GM18867 (cell line): ENCODE data around the gene POLE2.
A peak's percentile ranks its signal among the peaks of the same experiment; 100 is the strongest.
"Not testable (repeated sequence)": the region's sequence is repeated elsewhere in the genome, so short reads cannot be mapped to it uniquely, and the experiment has no call there.

Experiments
- ATAC-seq: cut with Tn5 transposase; IDR thresholded peaks from one replicate; pipeline ENCODE4 v1.9.1; 2021; ENCODE audit warnings: mild to moderate bottlenecking, moderate library complexity; ENCODE audit not compliant: unreplicated experiment

Gene POLE2

DNA sequence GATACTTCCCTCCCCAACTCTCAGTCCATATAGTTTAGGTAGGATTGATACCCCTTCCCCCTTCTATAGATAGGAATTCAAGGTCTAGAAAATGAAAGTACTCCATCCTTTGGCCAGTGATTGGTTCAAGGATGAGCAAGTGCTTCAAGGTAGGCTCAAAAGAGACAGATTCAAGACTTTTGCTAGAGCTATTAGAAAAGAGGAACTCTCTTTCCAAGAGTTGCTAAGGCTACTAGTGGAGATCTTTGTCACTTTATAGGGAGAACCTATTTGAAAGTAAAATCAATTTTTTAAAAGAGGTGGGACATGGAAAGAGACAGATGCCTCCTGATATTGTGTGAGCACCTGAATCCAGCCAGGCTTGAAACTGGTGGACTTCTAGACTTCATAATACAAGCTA, 17.5 kb downstream of the POLE2 start:
- no peak for ATAC-seq

DNA sequence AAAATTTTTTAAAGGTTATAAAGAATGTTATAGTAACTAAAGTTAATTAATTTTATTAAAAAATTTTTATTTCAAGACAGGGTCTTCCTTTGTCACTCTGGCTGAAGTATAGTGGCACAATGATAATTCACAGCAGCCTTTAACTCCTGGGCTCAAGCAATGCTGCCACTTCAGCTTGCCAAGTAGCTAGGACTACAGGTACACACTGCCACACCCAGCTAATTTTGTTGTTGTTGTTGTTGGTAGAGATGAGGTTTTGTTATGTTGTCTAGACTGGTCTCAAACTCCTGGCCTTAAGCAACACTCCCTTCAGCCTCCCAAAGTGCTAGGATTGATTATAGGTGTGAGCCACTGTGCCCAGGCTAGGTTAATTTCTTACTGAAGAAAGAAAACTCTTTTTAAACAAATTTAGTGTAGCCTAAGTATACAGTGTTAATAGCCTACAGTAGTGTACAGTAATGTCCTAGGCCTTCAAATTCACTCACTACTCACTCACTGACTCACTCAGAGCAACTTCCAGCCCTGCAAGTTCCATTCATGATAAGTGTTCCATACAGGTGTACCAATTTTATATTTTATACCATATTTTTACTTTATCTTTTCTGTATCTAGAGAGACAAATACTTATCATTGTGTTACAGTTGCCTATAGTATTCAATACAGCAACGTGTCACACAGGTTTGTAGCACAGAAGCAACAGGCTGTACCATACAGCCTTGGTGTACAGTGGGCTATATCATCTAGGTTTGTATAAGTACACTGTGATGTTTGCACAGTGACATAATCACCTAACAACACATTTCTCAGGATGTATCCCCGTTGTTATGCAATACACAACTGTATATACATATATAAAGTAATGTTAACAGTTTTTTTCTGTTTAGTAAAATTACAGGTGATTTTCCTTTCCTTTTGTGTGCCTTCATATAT, 28.2 kb downstream of the POLE2 start:
- no peak for ATAC-seq

DNA sequence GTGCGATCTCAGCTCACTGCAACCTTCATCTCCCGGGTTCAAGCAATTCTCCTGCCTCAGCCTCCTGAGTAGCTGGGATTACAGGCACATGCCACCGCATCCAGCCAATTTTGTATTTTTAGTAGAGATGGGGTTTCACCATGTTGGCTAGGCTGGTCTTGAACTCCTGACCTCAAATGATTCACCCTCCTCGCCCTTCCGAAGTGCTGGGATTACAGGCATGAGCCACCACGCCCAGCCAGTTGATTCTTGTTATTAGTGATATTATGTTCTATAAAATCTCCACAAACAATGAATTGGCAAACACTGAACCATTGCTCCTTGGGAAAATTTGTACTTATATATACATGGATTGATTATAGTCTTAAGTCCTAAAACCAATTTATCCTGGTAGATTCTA, 30.5 kb downstream of the POLE2 start:
- ATAC-seq = not testable (repeated sequence)

DNA sequence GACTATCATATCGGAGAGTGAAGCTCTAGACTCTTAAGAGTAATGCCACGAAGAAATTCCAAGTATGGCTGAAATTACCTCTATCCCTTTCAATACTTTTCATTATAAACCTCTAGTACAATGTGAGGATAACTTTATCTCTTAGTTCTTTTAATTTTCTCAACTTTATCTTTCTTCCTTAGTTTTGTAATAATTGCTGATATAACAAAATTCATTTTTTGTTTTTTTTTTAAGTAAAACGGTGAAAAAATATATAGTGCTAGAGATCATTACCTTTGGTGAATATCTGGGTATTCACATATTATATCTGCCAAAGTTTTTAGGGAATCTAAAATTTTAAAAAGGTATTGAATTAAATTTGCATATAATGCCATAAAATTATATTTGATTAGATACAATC, 33.5 kb downstream of the POLE2 start:
- no peak for ATAC-seq

DNA sequence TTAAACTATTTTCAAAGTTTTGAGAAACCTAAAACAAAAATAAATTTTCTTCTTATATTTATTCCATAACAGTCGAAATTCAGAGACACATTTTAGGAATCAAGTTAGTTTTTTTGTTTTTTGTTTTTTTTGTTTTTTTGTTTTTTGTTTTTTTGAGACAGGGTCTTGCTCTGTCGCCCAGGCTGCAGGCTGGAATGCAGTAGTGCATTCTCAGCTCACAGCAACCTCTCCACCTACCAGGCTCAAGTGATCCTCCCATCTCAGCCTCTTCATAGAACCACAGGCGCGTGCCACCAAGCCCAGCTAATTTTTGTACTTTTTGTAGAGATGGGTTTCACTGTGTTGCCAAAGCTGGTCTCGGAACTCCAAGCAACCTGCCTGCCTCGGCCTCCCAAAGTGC, 34.5 kb downstream of the POLE2 start:
- no peak for ATAC-seq

DNA sequence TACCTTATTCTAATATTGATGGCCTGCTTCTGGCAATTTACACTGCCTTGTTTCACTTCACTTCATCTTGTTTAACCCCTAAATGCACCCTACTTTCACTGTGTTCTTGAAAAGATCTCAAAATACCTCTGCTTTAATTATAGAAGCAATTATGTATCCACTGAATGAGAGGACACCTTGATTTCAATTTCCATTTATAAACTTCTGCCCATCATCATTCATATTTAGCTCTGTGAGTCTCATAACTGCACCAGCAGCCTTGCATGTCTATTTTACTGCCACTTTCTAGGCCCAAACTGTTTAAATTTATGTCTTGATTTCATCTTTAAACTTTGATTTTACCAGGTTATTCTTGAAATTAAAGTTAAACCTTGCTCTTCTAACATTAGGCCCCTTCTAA, 45.9 kb downstream of the POLE2 start:
- ATAC-seq = no peak

DNA sequence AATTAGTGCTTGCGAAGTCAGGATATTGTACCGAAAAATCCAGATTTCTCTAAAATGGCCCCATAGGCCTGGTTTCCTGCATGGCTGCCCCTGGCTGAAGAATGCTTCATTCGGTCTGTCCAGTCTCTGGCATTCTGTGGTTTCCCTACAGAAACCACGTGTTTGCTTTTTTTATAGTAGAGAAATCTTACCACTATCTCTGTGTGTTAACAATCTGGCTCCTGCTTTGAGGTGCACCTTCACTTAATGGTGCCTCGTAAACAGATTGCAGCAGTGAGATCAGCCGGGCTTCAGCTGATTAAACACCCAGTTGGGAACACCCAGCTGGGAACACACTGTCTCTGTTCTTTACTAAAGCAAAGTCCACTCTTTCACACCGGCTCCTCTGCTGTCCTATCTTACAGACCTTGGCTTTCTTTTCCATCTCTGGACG, 46.3 kb downstream of the POLE2 start:
- no peak for ATAC-seq

DNA sequence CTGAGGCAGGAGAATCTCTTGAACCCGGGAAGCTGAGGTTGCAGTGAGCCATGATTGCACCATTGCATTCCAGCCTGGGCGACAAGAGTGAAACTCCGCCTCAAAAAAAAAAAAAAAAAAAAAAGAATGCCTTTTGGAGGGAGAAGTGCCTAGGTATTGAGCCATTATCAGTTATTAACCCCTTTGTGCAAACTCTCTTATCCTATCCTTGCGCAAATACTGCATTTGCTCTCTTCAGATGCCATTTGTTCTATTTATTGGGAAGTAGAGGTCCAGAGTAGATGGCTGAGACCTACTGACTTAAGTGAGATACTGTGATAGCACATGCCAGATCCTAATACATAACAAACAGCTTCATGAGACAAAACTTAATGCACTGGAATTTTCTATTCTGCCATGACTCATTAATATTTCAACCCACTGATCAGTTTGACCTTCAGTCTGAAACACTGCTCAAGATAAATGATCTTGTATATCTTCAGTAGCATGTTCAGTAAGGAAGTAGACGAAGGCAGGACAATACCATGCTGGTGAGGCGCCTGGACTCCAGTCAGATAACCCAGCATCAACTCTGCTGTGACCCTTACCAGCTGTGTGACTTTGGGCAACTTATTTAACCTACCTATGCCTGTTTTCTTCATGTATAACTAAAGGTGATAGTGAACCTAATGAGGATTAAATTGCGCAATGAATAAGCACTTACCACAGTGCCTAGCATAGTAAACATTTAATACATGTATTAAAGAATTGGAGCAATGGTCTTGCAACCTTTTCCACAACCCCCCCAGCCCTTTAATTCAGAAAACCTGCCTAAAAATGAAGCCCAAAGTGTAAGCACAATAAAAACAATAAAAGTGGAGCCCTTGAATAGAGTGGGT, 47.2 kb downstream of the POLE2 start:
- no peak for ATAC-seq

DNA sequence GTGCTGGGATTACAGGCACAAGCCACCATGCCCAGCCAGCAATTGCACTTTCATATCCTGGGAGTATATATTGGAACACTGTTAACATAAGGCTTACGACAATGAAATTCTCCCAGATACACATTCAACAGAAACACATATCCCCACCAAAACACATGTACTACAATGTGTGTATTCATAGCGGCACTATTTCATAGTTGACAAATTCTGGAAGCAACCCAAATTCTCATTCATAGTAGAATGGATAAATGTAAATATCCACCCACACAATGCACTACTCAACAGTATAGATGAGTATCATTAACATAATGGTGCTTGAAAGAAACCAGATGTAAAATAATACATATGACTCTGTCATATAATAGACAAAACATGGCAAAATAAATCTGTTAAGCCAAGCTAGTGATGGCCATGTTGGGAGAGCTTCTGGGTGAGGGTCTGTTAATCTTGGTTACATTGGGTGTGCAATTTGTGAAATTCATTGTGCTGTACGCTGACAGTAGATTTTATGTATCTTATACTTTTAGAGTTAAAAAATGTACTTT, 50.4 kb downstream of the POLE2 start:
- ATAC-seq = no peak

DNA sequence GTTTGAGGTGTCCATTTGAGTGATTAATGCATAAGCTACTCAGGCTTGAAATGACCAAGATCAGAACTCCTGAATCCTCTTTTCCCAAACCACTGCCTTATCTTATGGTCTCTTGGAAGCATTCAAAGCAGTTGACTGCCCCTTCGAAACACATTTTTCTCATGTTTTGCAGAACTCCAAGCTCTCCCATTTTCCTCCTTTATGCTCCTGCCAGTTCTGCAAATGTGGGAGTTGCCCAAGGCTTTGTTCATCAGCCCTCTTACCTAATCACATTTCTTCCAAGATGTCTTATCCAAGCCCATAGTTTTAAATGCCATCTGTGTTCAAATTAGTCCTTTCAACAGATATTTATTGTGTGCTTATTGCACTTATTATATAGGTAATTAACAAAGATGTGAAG, 51.1 kb downstream of the POLE2 start:
- ATAC-seq = no peak

DNA sequence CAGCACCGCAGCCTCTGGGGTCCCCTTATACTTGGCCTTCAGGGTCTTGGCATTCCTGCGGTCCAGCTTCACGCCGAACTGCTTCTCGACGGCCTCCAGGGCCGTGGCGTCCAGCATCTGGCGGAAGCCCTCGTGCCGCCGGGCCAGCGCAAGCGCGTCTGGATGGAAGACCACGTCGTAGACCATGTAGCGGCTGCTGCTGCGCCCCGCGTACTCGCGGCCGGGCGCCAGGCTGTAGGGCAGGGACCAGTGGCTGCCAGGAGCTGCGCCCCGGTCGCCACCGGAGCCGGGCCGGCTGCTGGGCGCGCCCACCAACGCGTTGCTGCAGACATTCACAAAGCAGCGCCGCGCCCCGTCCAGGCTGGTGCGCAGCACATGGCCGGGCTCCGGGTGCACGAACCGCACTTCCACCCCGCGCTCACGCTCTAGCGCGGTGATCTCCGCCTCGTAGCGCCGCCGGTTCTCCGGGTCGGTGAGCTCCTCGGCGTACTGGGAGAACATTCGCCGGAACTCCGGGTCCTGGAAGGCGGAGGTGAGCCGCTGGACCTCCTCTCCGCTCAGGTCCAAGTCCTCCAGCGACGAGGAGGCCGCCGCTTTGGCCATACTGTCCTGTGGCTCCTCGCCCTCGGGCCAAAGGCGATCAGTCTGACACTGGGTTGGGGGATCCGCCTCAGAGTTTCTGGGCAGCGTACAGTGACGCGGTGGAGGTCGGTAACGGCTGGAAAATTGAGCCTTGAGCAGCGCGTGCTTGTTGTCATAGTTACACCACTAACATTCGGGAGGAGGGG, 53.3 kb downstream of the POLE2 start, which contains the start of gene DNAAF2:
Gene DNAAF2 (minus strand): TSS at position 698 of the 788 bp plus-strand sequence. CDS start 95 bp downstream, at position 603.
- peak; percentile 25 for ATAC-seq

DNA sequence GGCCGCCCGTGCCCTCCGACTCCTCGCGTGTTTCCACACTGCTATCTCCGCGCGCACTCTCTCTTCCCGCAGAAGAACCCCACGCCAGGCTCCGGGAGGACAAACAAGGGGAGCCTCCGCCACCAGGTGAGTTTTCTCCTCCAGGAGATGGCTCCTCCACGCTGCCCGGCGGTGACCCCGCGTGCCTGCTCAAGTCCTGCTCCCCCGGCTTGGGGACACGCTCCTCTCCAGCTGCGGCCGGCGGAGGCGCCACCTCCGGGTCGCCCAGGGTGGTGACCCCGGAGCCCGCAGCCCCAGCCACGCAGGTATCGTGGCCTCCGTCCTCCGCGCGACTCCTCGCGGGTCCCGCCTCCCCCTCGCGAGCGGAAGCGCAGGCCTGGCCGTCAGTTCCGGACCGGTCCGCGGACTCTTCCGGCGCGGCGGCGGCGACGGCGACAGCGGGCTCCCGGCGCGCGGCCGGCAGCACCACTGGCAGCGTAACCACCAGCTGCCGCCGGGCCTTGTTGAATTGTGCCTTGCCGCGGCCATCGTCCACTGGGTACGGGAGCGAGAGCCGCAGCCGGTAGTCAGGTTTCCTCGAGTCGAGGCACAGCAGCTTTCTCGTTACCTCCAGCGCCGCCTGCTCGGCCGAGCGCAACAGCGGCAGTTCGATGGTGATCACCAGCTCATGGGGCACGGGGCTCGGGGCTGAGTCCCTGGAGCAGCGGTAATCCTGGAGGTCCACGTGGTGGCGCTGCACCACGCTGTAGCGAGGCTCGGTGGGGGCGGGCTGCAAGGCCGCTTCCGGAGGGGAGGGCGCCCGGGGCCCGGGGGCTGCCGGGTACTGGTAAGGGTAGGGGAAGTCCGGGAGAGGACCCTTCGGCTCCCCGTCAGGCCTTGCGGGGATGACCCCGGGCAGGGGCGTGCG, 54.1 kb downstream of the POLE2 start:
- ATAC-seq = peak; percentile 76

DNA sequence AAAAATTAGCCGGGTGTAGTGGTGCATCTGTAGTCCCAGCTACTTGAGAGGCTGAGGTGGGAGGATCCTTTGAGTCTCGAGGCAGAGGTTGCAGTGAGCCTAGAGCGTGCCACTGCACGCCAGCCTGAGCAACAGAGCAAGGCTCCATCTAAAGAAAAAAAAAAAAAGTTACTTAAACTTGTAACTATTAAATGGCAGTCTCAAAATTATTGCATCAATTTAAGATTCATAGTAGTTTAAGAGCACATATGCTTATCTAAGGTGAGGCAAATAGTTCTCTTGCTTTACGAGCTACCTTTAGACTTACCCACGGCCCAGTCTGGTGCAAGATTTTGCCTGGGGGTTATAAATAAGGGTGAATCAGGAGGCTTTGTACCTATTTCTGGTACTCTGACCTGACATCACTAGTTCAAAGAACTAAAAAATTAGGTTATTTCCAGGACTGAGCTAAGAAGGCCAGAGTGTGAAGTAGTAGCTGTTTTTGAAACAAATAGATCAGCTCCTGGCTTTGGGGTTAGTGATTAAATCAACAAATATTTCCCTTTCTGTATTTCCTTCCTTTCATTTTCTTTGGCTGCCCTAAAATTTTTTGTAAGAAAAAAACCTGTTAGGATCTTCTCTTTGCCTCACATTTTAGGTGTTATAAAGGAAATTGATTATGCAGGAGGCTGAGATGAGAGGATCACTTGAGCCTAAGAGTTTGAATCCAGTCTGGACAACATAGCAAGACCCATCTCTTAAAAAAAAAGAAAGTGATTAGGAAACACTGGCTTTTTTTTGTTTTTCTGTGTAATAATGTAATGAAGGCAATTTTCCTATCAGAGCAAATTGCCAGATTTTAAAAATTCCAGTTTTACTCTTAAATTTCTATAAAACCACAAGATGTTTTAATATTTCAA, 63.8 kb downstream of the POLE2 start:
- ATAC-seq = no peak

DNA sequence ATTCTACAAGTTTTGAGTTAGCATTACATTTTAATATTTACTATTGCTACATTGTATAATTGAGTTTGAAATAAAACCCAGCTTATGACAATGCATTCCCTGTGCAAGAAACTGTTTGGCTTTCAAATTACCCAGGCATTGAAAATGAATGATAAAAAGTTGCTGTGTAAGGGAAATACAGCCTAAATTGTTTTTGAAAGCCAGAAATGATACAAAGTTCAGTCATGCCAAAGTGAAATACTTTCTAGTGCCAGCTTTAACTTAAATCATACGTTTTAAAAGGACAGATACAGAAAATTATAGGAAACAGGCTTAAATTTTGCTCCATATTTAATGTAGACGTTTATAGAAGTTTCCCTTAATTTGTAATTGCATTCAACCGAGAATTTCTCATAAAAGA, 64.6 kb downstream of the POLE2 start:
- no peak for ATAC-seq

DNA sequence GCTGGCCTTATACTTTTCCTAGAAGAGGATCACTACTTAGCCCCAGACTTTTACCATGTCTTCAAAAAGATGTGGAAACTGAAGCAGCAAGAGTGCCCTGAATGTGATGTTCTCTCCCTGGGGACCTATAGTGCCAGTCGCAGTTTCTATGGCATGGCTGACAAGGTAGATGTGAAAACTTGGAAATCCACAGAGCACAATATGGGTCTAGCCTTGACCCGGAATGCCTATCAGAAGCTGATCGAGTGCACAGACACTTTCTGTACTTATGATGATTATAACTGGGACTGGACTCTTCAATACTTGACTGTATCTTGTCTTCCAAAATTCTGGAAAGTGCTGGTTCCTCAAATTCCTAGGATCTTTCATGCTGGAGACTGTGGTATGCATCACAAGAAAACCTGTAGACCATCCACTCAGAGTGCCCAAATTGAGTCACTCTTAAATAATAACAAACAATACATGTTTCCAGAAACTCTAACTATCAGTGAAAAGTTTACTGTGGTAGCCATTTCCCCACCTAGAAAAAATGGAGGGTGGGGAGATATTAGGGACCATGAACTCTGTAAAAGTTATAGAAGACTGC, 65.9 kb downstream of the POLE2 start:
- ATAC-seq = no peak

DNA sequence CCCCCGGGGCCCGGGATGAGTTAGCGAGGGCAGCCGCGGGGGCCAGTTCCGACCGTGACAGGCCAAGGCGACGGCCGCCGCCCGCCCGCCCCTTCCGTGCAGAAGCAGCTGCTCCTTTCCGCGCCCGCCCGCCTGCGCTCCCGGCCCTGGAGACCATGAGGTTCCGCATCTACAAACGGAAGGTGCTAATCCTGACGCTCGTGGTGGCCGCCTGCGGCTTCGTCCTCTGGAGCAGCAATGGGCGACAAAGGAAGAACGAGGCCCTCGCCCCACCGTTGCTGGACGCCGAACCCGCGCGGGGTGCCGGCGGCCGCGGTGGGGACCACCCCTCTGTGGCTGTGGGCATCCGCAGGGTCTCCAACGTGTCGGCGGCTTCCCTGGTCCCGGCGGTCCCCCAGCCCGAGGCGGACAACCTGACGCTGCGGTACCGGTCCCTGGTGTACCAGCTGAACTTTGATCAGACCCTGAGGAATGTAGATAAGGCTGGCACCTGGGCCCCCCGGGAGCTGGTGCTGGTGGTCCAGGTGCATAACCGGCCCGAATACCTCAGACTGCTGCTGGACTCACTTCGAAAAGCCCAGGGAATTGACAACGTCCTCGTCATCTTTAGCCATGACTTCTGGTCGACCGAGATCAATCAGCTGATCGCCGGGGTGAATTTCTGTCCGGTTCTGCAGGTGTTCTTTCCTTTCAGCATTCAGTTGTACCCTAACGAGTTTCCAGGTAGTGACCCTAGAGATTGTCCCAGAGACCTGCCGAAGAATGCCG, 66.7 kb downstream of the POLE2 start:
- peak; percentile 24 for ATAC-seq
